ENCODE data around the gene C11orf52. TPM values are rescaled to one million over a fixed set of nuclear protein-coding genes. Genes with fewer than 3 reads are reported as not detected.

Gene C11orf52
- polyA plus RNA-seq, 3 donors: not detected

GRCh38 chr11:111926505-111927391 lies 8.0 kb downstream of the C11orf52 start:
- Mint-ChIP-seq H3K4me1 (peaks cover 28% of the 10 kb centered on the region), H3K36me3 (peaks cover 0 to 4% of the 10 kb centered on the region in 2 donors), H3K27me3 (ENCODE audit: low read depth in 3 of 3) (peaks cover 0 to 2% (median 1%) of the 10 kb centered on the region in 3 donors), H3K27ac (peak overlapping the region; percentile 87 to 95 (median 93)), H3K9me3 (no peaks in the 10 kb centered on the region), H3K4me3 (peak overlapping the region; percentile 85 to 92)
- peak overlapping the region; percentile 78 for H2AFZ ChIP-seq (ENCODE audit: insufficient read depth, low read depth, low read length, poor library complexity, severe bottlenecking)
- H3K36me3 ChIP-seq (replicated peaks in 1 of 2; ENCODE audit: control insufficient read depth in 1 of 2, insufficient read depth in 2 of 2, low read length in 2 of 2): no peaks in the 10 kb centered on the region
- no peaks in the 10 kb centered on the region for H4K20me1 ChIP-seq (ENCODE audit: insufficient read depth, low read length)
- H3K27ac ChIP-seq (ENCODE audit: low read depth in 1 of 2, low read length in 2 of 2): peak overlapping the region; percentile 70 to 81
- H3K4me1 ChIP-seq (ENCODE audit: control insufficient read depth in 1 of 2, insufficient read depth in 2 of 2, low read length in 2 of 2): peaks cover 24 to 34% of the 10 kb centered on the region in 2 donors
- intact Hi-C loops (cut with micrococcal nuclease): loop anchor here (2.0 to 10.0 kb wide), 6 partner anchors 48 to 1388 kb away; partner anchors contain the start of genes CFAP68 (in 2 of the 2), FDXACB1 (in 2 of the 2), SDHD (in 2 of the 2) and TIMM8B (in 2 of the 2)
- no peak for TF ChIP-seq CTCF (IDR thresholded peaks at IDR 0.05)
- under 1% methylated on average over 45 of the region's 47 CpGs for WGBS (ENCODE audit: insufficient coverage)
- peak; percentile 91 to 95 (median 94) for DNase-seq
- peak overlapping the region; percentile 61 to 77 (median 73) for H3K4me3 ChIP-seq (replicated peaks in 1 of 3; ENCODE audit: low read depth in 2 of 3, low read length in 3 of 3)
- no peaks in the 10 kb centered on the region for H3K79me2 ChIP-seq (ENCODE audit: insufficient read depth, low read length)
- H3K9ac ChIP-seq (ENCODE audit: insufficient read depth, low read length, poor library complexity, severe bottlenecking): peak overlapping the region; percentile 63
- H3K4me2 ChIP-seq (replicated peaks; ENCODE audit: extremely low read depth, low read length, poor library complexity, severe bottlenecking): peak overlapping the region; percentile 69
- no peaks in the 10 kb centered on the region for H3K9me3 ChIP-seq (replicated peaks in 1 of 2; ENCODE audit: control insufficient read depth in 1 of 2, insufficient read depth in 1 of 2, low read length in 2 of 2)
- H3K27me3 ChIP-seq (ENCODE audit: control insufficient read depth in 2 of 2, insufficient read depth in 2 of 2, low read length in 2 of 2): no peaks in the 10 kb centered on the region

- H3K27ac Mint-ChIP-seq: no peak overlapping the region
- no peak overlapping the region for H3K9ac ChIP-seq (ENCODE audit: insufficient read depth, low read length, poor library complexity, severe bottlenecking)
Observed at GRCh38 chr11:111930472-111930871, 11.8 kb downstream of the C11orf52 start.

More at GRCh38 chr11:111930472-111930871, 11.8 kb downstream of the C11orf52 start:
- Histone ChIP-seq H3K27me3 (ENCODE audit: control insufficient read depth in 2 of 2, insufficient read depth in 2 of 2, low read length in 2 of 2) (no peaks in the 10 kb centered on the region), H3K27ac (ENCODE audit: low read depth in 1 of 2, low read length in 2 of 2) (no peak overlapping the region), H3K36me3 (replicated peaks in 1 of 2; ENCODE audit: control insufficient read depth in 1 of 2, insufficient read depth in 2 of 2, low read length in 2 of 2) (no peaks in the 10 kb centered on the region), H4K20me1 (ENCODE audit: insufficient read depth, low read length) (no peaks in the 10 kb centered on the region), H3K4me1 (ENCODE audit: control insufficient read depth in 1 of 2, insufficient read depth in 2 of 2, low read length in 2 of 2) (peaks cover 36 to 48% of the 10 kb centered on the region in 2 donors), H3K4me2 (replicated peaks; ENCODE audit: extremely low read depth, low read length, poor library complexity, severe bottlenecking) (no peak overlapping the region), H2AFZ (ENCODE audit: insufficient read depth, low read depth, low read length, poor library complexity, severe bottlenecking) (no peak overlapping the region), H3K9me3 (replicated peaks in 1 of 2; ENCODE audit: control insufficient read depth in 1 of 2, insufficient read depth in 1 of 2, low read length in 2 of 2) (no peaks in the 10 kb centered on the region), H3K4me3 (replicated peaks in 1 of 3; ENCODE audit: low read depth in 2 of 3, low read length in 3 of 3) (no peak overlapping the region), H3K79me2 (ENCODE audit: insufficient read depth, low read length) (no peaks in the 10 kb centered on the region)
- H3K9me3 Mint-ChIP-seq: no peaks in the 10 kb centered on the region
- H3K36me3 Mint-ChIP-seq: peaks cover 0 to 4% of the 10 kb centered on the region in 2 donors
- no peak for DNase-seq
- WGBS (ENCODE audit: insufficient coverage): no CpG with 5 or more reads among the region's 4 CpGs
- no peak overlapping the region for H3K4me3 Mint-ChIP-seq
- intact Hi-C loops (cut with micrococcal nuclease): loop anchor here in 1 of 2 donors (5.0 to 10.0 kb wide), 3 partner anchors 52 to 224 kb away; partner anchors contain the start of gene DLAT
- no peak for TF ChIP-seq CTCF (IDR thresholded peaks at IDR 0.05)
- peaks cover 0 to 1% (median 0%) of the 10 kb centered on the region in 3 donors for H3K27me3 Mint-ChIP-seq (ENCODE audit: low read depth in 3 of 3)
- peaks cover 33% of the 10 kb centered on the region for H3K4me1 Mint-ChIP-seq
